ENCODE data around the gene GAGE12D. TPM values are rescaled to one million over a fixed set of nuclear protein-coding genes. Genes with fewer than 3 reads are reported as not detected.
"Not testable (repeated sequence)": the region's sequence is repeated elsewhere in the genome, so short reads cannot be mapped to it uniquely, and the experiment has no call there.

GAGE12D gene
- total and polyA plus RNA-seq, 2 of the 13 experiments (the other 11 are each of a cell fraction or from before 2014, with no cell fraction given) = not detected

DNA sequence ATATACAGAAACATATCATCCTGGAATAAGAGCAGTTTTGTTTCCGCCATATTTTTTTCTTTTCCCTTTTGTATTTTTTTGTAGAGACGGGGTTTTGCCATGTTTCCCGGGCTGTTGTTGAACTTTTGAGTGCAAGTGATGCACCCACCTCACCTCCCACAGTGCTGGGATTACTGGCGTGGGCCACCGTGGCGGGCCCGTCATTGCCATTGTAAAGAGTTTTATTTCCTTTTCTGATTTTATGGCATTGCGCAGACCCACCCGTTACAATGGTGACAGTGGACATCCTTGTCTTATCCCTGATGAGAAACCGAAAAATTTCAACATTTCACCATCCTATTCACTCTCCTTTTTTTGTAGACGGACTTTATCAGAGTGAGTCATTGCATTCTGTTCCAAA, 27.2 kb downstream of the GAGE12D start:
- ATAC-seq; H3K9me3 ChIP-seq (ENCODE audit: low read length); H3K27me3 ChIP-seq (ENCODE audit: control insufficient read depth in 1 of 2, insufficient read depth in 2 of 2, low read length in 2 of 2); FAIRE-seq; H3K9ac ChIP-seq (ENCODE audit: insufficient read depth, low read depth, low read length); H3K4me3 ChIP-seq (replicated peaks in 1 of 3; ENCODE audit: insufficient read depth in 1 of 3, low read depth in 2 of 3, low read length in 3 of 3); H2AFZ ChIP-seq (ENCODE audit: low read length); in situ Hi-C loops (cut with HindIII; ENCODE audit: extremely low pct_ligation_motif_present, low pct_unique_long_range_greater_than_20kb); H4K20me1 ChIP-seq (ENCODE audit: insufficient read depth, low read length); H3K27ac ChIP-seq (ENCODE audit: extremely low read length, insufficient read depth, low read length); H3K4me2 ChIP-seq (ENCODE audit: low read depth, low read length); DNase-seq (ENCODE audit: low spot score); BruUV-seq (replicated peaks); CTCF ChIA-PET (ENCODE audit: low intra/inter-chr PET ratio, low total read pairs); intact Hi-C loops (cut with micrococcal nuclease; ENCODE audit: unreplicated experiment); POLR2A ChIA-PET; H3K36me3 ChIP-seq (replicated peaks in 1 of 2; ENCODE audit: control insufficient read depth in 1 of 2, insufficient read depth in 2 of 2, low read length in 2 of 2); H3K4me1 ChIP-seq (ENCODE audit: insufficient read depth, low read length); H3K79me2 ChIP-seq (ENCODE audit: insufficient read depth, low read length): not testable (repeated sequence)
- WGBS (ENCODE audit: low lambda C conversion rate) = no CpG with 5 or more reads among the region's 11 CpGs

DNA sequence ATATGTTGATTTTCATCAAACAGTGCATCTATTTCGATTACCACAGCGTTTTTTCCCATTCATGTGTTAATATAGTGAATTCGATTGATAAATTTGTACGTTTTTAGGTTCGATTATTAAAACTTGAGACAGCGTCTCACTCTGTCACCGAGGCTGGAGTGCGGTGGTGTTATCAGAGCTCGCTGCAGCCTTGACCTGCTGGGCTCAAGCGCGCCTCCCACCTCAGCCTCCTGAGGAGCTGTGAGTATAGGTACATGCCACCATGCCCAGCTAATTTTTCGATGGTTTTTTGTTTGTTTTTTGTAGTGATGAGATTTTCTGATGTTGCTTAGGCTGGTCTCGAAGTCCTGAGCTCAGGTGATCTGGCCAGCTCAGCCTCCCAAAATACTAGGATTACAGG, 27.6 kb downstream of the GAGE12D start:
- FAIRE-seq; H3K4me3 ChIP-seq (replicated peaks in 1 of 3; ENCODE audit: insufficient read depth in 1 of 3, low read depth in 2 of 3, low read length in 3 of 3); DNase-seq (ENCODE audit: low spot score); POLR2A ChIA-PET; H3K79me2 ChIP-seq (ENCODE audit: insufficient read depth, low read length); H3K4me2 ChIP-seq (ENCODE audit: low read depth, low read length); H3K36me3 ChIP-seq (replicated peaks in 1 of 2; ENCODE audit: control insufficient read depth in 1 of 2, insufficient read depth in 2 of 2, low read length in 2 of 2); ATAC-seq; H3K9ac ChIP-seq (ENCODE audit: insufficient read depth, low read depth, low read length); H3K27me3 ChIP-seq (ENCODE audit: control insufficient read depth in 1 of 2, insufficient read depth in 2 of 2, low read length in 2 of 2); H2AFZ ChIP-seq (ENCODE audit: low read length); H3K9me3 ChIP-seq (ENCODE audit: low read length); in situ Hi-C loops (cut with HindIII; ENCODE audit: extremely low pct_ligation_motif_present, low pct_unique_long_range_greater_than_20kb); H4K20me1 ChIP-seq (ENCODE audit: insufficient read depth, low read length); H3K27ac ChIP-seq (ENCODE audit: extremely low read length, insufficient read depth, low read length); CTCF ChIA-PET (ENCODE audit: low intra/inter-chr PET ratio, low total read pairs); BruUV-seq (replicated peaks); H3K4me1 ChIP-seq (ENCODE audit: insufficient read depth, low read length); intact Hi-C loops (cut with micrococcal nuclease; ENCODE audit: unreplicated experiment): not testable (repeated sequence)
- no CpG with 5 or more reads among the region's 13 CpGs for WGBS (ENCODE audit: low lambda C conversion rate)

DNA sequence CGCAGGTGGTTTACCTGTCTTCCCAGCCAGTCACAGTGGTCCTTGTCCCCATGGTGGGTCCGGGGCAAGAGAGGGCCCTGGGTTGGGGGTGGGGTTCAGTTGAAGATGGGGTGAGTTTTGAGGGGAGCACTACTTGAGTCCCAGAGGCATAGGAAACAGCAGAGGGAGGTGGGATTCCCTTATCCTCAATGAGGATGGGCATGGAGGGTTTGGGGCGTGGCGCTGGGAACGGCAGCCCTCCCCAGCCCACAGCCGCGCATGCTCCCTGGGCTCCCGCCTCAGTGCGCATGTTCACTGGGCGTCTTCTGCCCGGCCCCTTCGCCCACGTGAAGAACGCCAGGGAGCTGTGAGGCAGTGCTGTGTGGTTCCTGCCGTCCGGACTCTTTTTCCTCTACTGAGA, 28.6 kb downstream of the GAGE12D start, which contains the start of gene GAGE12G:
Gene GAGE12G, plus strand, starts transcription at position 301 of the 400 bp plus-strand sequence. CDS start 1,155 bp downstream, outside the sequence.
- CTCF ChIA-PET (ENCODE audit: low intra/inter-chr PET ratio, low total read pairs); intact Hi-C loops (cut with micrococcal nuclease; ENCODE audit: unreplicated experiment); H3K36me3 ChIP-seq (replicated peaks in 1 of 2; ENCODE audit: control insufficient read depth in 1 of 2, insufficient read depth in 2 of 2, low read length in 2 of 2); H4K20me1 ChIP-seq (ENCODE audit: insufficient read depth, low read length); POLR2A ChIA-PET; in situ Hi-C loops (cut with HindIII; ENCODE audit: extremely low pct_ligation_motif_present, low pct_unique_long_range_greater_than_20kb); H3K9ac ChIP-seq (ENCODE audit: insufficient read depth, low read depth, low read length); FAIRE-seq; H3K4me1 ChIP-seq (ENCODE audit: insufficient read depth, low read length); H3K9me3 ChIP-seq (ENCODE audit: low read length); ATAC-seq; H3K27me3 ChIP-seq (ENCODE audit: control insufficient read depth in 1 of 2, insufficient read depth in 2 of 2, low read length in 2 of 2); H3K4me2 ChIP-seq (ENCODE audit: low read depth, low read length); BruUV-seq (replicated peaks); H2AFZ ChIP-seq (ENCODE audit: low read length); DNase-seq (ENCODE audit: low spot score); H3K4me3 ChIP-seq (replicated peaks in 1 of 3; ENCODE audit: insufficient read depth in 1 of 3, low read depth in 2 of 3, low read length in 3 of 3); H3K27ac ChIP-seq (ENCODE audit: extremely low read length, insufficient read depth, low read length); H3K79me2 ChIP-seq (ENCODE audit: insufficient read depth, low read length): not testable (repeated sequence)
- WGBS (ENCODE audit: low lambda C conversion rate) = no CpG with 5 or more reads among the region's 16 CpGs

DNA sequence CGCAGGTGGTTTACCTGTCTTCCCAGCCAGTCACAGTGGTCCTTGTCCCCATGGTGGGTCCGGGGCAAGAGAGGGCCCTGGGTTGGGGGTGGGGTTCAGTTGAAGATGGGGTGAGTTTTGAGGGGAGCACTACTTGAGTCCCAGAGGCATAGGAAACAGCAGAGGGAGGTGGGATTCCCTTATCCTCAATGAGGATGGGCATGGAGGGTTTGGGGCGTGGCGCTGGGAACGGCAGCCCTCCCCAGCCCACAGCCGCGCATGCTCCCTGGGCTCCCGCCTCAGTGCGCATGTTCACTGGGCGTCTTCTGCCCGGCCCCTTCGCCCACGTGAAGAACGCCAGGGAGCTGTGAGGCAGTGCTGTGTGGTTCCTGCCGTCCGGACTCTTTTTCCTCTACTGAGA, 38.1 kb downstream of the GAGE12D start, which contains the start of gene GAGE12H:
Gene GAGE12H, plus strand, starts transcription at position 301 of the 400 bp plus-strand sequence. CDS start 1,155 bp downstream, outside the sequence.
- ATAC-seq; H3K4me1 ChIP-seq (ENCODE audit: insufficient read depth, low read length); H3K4me2 ChIP-seq (ENCODE audit: low read depth, low read length); H4K20me1 ChIP-seq (ENCODE audit: insufficient read depth, low read length); H3K9me3 ChIP-seq (ENCODE audit: low read length); DNase-seq (ENCODE audit: low spot score); H3K27me3 ChIP-seq (ENCODE audit: control insufficient read depth in 1 of 2, insufficient read depth in 2 of 2, low read length in 2 of 2); POLR2A ChIA-PET; intact Hi-C loops (cut with micrococcal nuclease; ENCODE audit: unreplicated experiment); H3K4me3 ChIP-seq (replicated peaks in 1 of 3; ENCODE audit: insufficient read depth in 1 of 3, low read depth in 2 of 3, low read length in 3 of 3); BruUV-seq (replicated peaks); CTCF ChIA-PET (ENCODE audit: low intra/inter-chr PET ratio, low total read pairs); H3K36me3 ChIP-seq (replicated peaks in 1 of 2; ENCODE audit: control insufficient read depth in 1 of 2, insufficient read depth in 2 of 2, low read length in 2 of 2); H3K9ac ChIP-seq (ENCODE audit: insufficient read depth, low read depth, low read length); H3K79me2 ChIP-seq (ENCODE audit: insufficient read depth, low read length); H2AFZ ChIP-seq (ENCODE audit: low read length); FAIRE-seq; H3K27ac ChIP-seq (ENCODE audit: extremely low read length, insufficient read depth, low read length); in situ Hi-C loops (cut with HindIII; ENCODE audit: extremely low pct_ligation_motif_present, low pct_unique_long_range_greater_than_20kb): not testable (repeated sequence)
- WGBS (ENCODE audit: low lambda C conversion rate) = no CpG with 5 or more reads among the region's 16 CpGs
